ENCODE results near the gene GPR155.

Gene GPR155, protein sequence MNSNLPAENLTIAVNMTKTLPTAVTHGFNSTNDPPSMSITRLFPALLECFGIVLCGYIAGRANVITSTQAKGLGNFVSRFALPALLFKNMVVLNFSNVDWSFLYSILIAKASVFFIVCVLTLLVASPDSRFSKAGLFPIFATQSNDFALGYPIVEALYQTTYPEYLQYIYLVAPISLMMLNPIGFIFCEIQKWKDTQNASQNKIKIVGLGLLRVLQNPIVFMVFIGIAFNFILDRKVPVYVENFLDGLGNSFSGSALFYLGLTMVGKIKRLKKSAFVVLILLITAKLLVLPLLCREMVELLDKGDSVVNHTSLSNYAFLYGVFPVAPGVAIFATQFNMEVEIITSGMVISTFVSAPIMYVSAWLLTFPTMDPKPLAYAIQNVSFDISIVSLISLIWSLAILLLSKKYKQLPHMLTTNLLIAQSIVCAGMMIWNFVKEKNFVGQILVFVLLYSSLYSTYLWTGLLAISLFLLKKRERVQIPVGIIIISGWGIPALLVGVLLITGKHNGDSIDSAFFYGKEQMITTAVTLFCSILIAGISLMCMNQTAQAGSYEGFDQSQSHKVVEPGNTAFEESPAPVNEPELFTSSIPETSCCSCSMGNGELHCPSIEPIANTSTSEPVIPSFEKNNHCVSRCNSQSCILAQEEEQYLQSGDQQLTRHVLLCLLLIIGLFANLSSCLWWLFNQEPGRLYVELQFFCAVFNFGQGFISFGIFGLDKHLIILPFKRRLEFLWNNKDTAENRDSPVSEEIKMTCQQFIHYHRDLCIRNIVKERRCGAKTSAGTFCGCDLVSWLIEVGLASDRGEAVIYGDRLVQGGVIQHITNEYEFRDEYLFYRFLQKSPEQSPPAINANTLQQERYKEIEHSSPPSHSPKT

DNA sequence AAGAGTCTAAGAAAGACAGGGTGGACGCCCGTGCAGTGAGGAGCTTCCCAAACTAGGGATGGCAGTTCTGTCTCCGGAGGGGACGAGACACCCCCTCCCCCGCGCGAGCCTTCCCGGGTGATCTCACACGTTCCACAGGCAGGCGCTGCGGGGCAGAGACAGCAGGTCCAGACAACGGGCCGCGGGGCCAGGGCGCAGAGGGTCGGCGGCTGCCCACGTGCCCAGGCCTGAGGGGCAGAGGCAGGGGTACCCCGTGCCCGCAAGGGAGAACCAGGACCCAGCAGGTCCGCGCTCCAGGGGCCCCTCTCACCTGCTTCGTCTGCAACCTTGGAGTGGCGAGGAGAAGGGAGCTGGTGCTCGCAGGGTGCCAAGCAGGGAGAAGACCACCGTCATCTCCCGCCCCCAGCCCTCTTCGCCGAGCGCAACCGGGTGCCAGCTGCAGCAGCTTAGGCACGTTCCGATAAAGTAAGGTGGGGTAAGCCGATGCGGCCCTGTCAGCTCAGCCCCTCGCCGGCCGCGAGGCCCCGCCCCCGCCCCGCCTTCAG, at the start of gene GPR155:
TSS of gene GPR155 (minus strand) at position 467 of the 545 bp plus-strand sequence. CDS start 5,073 bp downstream, outside the sequence.
- H3K4me3 ChIP-seq (ENCODE audit: low read depth, low read length): peak within 1 kb of the TSS; percentile 84
- TF ChIP-seq, protein P1, sequence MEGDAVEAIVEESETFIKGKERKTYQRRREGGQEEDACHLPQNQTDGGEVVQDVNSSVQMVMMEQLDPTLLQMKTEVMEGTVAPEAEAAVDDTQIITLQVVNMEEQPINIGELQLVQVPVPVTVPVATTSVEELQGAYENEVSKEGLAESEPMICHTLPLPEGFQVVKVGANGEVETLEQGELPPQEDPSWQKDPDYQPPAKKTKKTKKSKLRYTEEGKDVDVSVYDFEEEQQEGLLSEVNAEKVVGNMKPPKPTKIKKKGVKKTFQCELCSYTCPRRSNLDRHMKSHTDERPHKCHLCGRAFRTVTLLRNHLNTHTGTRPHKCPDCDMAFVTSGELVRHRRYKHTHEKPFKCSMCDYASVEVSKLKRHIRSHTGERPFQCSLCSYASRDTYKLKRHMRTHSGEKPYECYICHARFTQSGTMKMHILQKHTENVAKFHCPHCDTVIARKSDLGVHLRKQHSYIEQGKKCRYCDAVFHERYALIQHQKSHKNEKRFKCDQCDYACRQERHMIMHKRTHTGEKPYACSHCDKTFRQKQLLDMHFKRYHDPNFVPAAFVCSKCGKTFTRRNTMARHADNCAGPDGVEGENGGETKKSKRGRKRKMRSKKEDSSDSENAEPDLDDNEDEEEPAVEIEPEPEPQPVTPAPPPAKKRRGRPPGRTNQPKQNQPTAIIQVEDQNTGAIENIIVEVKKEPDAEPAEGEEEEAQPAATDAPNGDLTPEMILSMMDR (IDR thresholded peaks at IDR 0.05; ENCODE audit: low read depth, low read length): no peak

DNA sequence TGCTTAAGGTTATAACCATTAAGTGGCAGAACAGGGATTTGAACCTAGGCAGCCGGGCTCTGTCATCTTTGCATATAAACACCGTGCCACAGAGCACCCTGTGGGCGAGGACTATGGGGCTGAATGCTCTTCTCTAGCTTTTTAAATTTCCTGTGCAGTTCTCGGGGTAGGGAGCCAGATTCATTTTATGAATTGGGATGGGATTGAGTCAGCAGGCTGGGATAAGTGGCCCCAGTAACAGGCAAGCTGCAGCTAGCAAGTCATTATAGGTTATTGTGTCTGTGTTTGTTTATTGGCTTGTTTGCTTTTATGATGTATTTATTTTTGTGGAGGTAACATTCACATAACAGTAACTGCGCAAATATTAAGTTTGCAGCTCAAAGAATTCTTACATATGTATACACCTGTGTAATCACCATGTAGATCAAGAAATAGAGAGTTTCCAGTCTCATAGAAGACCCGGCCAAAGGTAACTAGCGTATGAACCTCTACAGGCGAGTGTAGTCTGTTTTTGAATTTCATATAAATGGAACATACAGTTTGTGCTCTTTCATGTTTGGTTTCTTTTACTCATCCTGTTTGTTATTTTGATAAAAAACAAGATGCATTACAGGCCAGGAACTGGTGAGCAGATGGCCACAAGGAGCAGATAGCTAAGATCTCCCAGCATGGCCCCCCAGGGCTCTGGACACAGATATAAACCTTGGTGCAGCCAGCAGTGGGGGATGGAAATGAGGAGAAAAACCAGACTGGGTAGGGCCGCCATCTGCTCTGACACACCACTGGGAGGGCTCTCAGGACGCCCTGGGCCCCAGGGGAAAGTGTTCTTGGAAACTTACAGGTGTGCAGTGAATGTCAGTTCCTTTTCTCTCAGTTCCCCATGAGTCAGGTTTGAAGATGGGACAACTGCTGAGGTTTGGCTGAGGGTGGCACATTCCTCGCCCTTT, 49.2 kb upstream of the GPR155 start:
- TF ChIP-seq, protein P1 (IDR thresholded peaks at IDR 0.05; ENCODE audit: low read depth, low read length): no peak
- H3K4me3 ChIP-seq (ENCODE audit: low read depth, low read length): no peak overlapping the region

DNA sequence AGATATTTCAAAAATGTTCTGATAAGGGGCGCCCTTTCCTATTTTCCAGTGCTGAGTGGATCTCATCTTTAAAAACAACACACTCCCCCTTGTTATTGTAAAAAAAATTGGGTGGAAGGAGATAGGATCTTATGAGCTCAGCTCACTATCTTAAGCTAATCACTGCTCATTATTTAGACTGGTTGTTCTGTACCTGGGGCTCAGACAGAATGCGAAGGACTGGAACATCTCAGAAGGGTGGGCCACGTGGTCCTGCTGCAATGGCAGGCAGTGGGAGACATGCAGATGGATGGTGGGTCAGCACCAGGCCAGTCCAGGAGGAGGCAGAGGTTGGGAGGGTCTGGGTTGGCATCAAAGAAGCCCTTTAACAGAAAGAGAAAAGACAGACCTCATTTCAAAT, 48.3 kb upstream of the GPR155 start:
- no peak overlapping the region for H3K4me3 ChIP-seq (ENCODE audit: low read depth, low read length)
- TF ChIP-seq, protein P1 (IDR thresholded peaks at IDR 0.05; ENCODE audit: low read depth, low read length): no peak

DNA sequence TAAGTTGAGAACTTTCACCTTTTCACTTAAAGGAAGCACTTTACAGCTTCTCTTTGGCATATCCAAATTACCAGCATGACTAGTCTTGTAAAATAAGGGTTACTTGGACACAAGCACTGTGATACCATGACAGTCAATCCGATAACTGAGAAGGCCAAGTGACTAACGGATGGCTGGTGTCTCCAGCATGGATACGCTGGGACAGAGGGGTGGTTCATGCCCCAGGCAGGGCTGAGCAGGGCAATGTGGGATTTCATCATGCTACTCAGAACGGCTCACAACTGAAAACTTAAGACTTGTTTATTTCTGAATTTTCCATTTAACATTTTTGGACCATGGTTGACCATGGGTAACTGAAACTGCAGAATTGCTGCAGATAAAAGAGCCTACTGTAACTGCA, 43.1 kb upstream of the GPR155 start:
- no peak overlapping the region for H3K4me3 ChIP-seq (ENCODE audit: low read depth, low read length)
- TF ChIP-seq, protein P1 (IDR thresholded peaks at IDR 0.05; ENCODE audit: low read depth, low read length): no peak

DNA sequence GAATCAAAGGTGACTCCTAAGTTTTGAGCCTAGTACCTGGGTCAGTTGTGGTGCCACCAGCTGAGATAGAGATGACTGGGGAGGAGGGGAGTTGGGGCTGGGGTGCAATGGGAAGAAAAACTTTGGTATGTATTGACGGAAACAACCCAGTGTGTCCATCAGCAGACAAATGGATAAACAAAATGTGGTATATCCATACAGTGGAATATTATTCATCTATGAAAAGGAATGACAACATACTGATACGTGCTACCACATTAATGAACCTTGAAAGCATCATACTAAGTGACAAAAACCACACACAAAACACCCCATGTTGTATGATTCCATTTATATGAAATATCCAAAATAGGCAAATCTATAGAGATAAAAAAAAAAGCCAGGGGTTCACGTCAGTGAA, 41.1 kb upstream of the GPR155 start:
- H3K4me3 ChIP-seq (ENCODE audit: low read depth, low read length): no peak overlapping the region
- TF ChIP-seq, protein P1 (IDR thresholded peaks at IDR 0.05; ENCODE audit: low read depth, low read length): no peak

DNA sequence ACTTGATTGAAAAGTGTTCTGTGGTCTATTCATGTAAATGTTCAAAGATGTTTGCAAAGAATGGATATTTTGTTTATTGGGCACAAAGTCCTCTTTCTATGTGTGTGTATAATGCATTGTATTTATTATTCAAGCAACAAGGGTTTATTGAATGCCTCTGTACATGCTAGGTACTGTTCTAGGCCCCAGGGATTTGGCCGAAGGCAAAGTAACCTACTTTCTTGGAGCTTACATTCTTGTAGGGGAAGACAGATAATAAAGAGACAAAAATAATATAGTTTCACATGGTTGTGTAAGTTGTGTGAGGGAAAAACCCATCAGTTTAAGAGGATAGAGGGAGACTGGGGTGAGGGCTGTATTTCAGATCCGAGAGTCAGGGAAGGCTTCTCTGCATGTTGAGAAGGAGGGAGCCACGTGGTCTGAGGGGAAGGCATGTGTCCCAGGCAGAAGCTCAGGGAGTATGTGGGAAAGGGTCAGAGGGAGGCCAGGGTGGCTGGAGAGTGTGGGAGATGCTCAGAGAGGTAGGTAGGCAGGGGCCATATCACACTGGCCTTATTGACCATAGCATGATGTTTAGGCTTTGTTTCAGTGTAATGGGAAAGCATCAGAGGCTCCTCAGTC, 40.4 kb upstream of the GPR155 start:
- TF ChIP-seq, protein P1 (IDR thresholded peaks at IDR 0.05; ENCODE audit: low read depth, low read length): no peak
- no peak overlapping the region for H3K4me3 ChIP-seq (ENCODE audit: low read depth, low read length)

Data from WI38 (cell line).